ENCODE measurements around the gene ZNF750.

The ZNF750 gene

GRCh38 chr17:82851381-82851780 lies 11.6 kb upstream of the ZNF750 start:
- Histone ChIP-seq H3K27ac (no peak overlapping the region), H3K4me1 (ENCODE audit: control insufficient read depth in 1 of 2, insufficient read depth in 1 of 2, low read depth in 1 of 2, low read length in 1 of 2) (peaks cover 6 to 8% of the 10 kb centered on the region in 2 experiments), H3K4me3 (ENCODE audit: low read depth in 1 of 2, low read length in 1 of 2) (no peak overlapping the region), H3K9me3 (no peaks in the 10 kb centered on the region), H3K36me3 (no peaks in the 10 kb centered on the region), H3K27me3 (no peaks in the 10 kb centered on the region)
- no peak for TF ChIP-seq CTCF (IDR thresholded peaks at IDR 0.05)

- Histone ChIP-seq H3K9me3 (no peaks in the 10 kb centered on the region), H3K36me3 (no peaks in the 10 kb centered on the region), H3K27me3 (no peaks in the 10 kb centered on the region), H3K4me3 (ENCODE audit: low read depth in 1 of 2, low read length in 1 of 2) (no peak overlapping the region), H3K4me1 (ENCODE audit: control insufficient read depth in 1 of 2, insufficient read depth in 1 of 2, low read depth in 1 of 2, low read length in 1 of 2) (peaks cover 6 to 8% of the 10 kb centered on the region in 2 experiments), H3K27ac (no peak overlapping the region)
- TF ChIP-seq CTCF (IDR thresholded peaks at IDR 0.05): no peak
Observed at GRCh38 chr17:82849076-82849945, 9.5 kb upstream of the ZNF750 start.

GRCh38 chr17:82848022-82848592 lies 8.3 kb upstream of the ZNF750 start:
- peaks cover 6 to 8% of the 10 kb centered on the region in 2 experiments for H3K4me1 ChIP-seq (ENCODE audit: control insufficient read depth in 1 of 2, insufficient read depth in 1 of 2, low read depth in 1 of 2, low read length in 1 of 2)
- no peaks in the 10 kb centered on the region for H3K27me3 ChIP-seq
- H3K4me3 ChIP-seq (ENCODE audit: low read depth in 1 of 2, low read length in 1 of 2): no peak overlapping the region
- no peaks in the 10 kb centered on the region for H3K36me3 ChIP-seq
- no peak for TF ChIP-seq CTCF (IDR thresholded peaks at IDR 0.05)
- no peak overlapping the region for H3K27ac ChIP-seq
- H3K9me3 ChIP-seq: no peaks in the 10 kb centered on the region

- Histone ChIP-seq H3K27ac (no peak overlapping the region), H3K36me3 (no peaks in the 10 kb centered on the region), H3K4me3 (ENCODE audit: low read depth in 1 of 2, low read length in 1 of 2) (no peak overlapping the region), H3K9me3 (no peaks in the 10 kb centered on the region), H3K4me1 (ENCODE audit: control insufficient read depth in 1 of 2, insufficient read depth in 1 of 2, low read depth in 1 of 2, low read length in 1 of 2) (peaks cover 6 to 8% of the 10 kb centered on the region in 2 experiments), H3K27me3 (no peaks in the 10 kb centered on the region)
- no peak for TF ChIP-seq CTCF (IDR thresholded peaks at IDR 0.05)
Observed at GRCh38 chr17:82846061-82846691, 6.4 kb upstream of the ZNF750 start.

GRCh38 chr17:82845163-82845807 lies 5.5 kb upstream of the ZNF750 start:
- Histone ChIP-seq H3K9me3 (no peaks in the 10 kb centered on the region), H3K36me3 (no peaks in the 10 kb centered on the region), H3K27ac (no peak overlapping the region), H3K27me3 (no peaks in the 10 kb centered on the region), H3K4me3 (ENCODE audit: low read depth in 1 of 2, low read length in 1 of 2) (no peak overlapping the region), H3K4me1 (ENCODE audit: control insufficient read depth in 1 of 2, insufficient read depth in 1 of 2, low read depth in 1 of 2, low read length in 1 of 2) (peaks cover 6 to 8% of the 10 kb centered on the region in 2 experiments)
- no peak for TF ChIP-seq CTCF (IDR thresholded peaks at IDR 0.05)
